Brain microvascular endothelial cell (primary cell): ENCODE measurements around the gene ANO9.
"Not testable (repeated sequence)": the region's sequence is repeated elsewhere in the genome, so short reads cannot be mapped to it uniquely, and the experiment has no call there.

Experiments used
- DNase-seq: peaks from one replicate; pipeline ENCODE4 v3.0.0-alpha.2; 2020
- H3K27ac ChIP-seq: fragments of 250-450 bp; sonication (Bioruptor Pico); 2 replicates; pipeline ENCODE4 v1.5.1; 2020; ENCODE audit warnings: mild to moderate bottlenecking, moderate library complexity
- H3K27me3 ChIP-seq: fragments of 250-450 bp; sonication (Bioruptor Pico); replicated peaks from 2 replicates; pipeline ENCODE4 v1.5.1; 2020; ENCODE audit warnings: mild to moderate bottlenecking
- H3K36me3 ChIP-seq: fragments of 250-450 bp; sonication (Bioruptor Pico); replicated peaks from 2 replicates; pipeline ENCODE4 v1.5.1; 2020; ENCODE audit warnings: mild to moderate bottlenecking
- H3K4me3 ChIP-seq: 2 replicates; pipeline ENCODE4 v1.5.1; 2011; ENCODE audit warnings: low read depth, mild to moderate bottlenecking, control low read depth, low read length, moderate library complexity
- in situ Hi-C: cut with HindIII; loops from 2 replicates; pipeline ENCODE4 v1.10.0; 2017; ENCODE audit warnings: low sequenced_read_pairs, low pct_ligation_motif_present
- TF ChIP-seq, protein P1 (sequence below): IDR thresholded peaks from 2 replicates; pipeline ENCODE4 v1.5.1; 2011; ENCODE audit warnings: low read depth, mild to moderate bottlenecking, moderate library complexity, low read length, control low read depth, inconsistent platforms; ENCODE audit errors: missing control alignments

ANO9 gene

DNA sequence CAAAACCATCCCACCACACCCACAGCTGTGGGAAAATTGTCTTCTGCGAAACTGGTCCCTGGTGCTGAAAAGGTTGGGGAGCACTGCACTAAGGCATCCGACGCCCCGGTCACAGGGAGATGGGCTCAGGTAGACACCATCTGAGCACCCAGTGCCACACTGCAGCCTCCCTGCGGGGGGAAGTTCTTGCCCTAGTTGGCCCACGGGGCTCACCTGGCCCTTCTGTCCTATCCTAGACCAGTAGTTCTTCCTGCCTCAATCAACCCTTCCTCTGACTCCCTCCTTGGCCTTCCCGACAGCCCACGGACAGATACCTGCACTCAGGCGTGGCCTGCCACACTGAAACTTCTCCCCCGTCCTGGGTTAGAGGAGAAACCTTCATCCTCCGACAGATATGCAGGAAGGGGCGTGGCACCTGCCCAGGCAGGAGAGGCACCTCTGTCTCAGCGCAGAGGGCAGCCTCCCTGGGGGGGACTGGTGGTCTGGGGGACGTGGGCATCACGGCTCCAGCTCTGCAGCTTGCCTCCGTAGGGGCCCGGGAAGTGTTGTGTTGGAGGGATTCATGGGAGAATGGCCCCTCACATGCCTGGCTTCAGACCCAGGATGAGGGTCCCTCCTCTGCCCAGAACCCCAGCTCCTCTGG, 4.5 kb downstream of the ANO9 start:
- in situ Hi-C loops: no loop called here
- TF ChIP-seq, protein P1, sequence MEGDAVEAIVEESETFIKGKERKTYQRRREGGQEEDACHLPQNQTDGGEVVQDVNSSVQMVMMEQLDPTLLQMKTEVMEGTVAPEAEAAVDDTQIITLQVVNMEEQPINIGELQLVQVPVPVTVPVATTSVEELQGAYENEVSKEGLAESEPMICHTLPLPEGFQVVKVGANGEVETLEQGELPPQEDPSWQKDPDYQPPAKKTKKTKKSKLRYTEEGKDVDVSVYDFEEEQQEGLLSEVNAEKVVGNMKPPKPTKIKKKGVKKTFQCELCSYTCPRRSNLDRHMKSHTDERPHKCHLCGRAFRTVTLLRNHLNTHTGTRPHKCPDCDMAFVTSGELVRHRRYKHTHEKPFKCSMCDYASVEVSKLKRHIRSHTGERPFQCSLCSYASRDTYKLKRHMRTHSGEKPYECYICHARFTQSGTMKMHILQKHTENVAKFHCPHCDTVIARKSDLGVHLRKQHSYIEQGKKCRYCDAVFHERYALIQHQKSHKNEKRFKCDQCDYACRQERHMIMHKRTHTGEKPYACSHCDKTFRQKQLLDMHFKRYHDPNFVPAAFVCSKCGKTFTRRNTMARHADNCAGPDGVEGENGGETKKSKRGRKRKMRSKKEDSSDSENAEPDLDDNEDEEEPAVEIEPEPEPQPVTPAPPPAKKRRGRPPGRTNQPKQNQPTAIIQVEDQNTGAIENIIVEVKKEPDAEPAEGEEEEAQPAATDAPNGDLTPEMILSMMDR: no peak
- no peak overlapping the region for H3K4me3 ChIP-seq

DNA sequence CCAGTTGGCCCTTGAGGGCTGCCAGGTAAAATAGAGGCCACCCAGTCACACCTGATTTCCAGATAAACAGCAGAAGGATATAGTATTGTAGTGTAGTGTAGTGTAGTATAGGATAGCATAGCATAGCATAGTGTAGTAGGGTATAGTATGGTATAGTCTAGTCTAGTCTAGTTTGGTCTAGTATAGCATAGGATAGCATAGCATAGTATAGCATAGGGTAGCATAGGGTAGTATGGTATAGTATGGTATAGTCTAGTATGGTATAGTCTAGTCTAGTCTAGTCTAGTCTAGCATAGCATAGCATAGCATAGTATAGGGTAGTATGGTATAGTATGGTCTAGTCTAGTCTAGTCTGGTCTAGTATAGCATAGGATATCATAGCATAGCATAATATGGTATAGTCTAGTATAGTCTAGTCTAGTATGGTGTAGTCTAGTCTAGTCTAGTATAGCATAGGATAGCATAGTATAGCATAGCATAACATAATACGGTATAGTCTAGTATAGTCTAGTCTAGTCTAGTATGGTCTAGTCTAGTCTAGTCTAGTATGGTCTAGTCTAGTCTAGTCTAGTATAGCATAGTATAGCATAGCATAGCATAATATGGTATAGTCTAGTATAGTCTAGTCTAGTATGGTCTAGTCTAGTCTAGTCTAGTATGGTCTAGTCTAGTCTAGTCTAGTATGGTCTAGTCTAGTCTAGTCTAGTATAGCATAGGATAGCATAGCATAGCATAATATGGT, 6.6 kb downstream of the ANO9 start:
- H3K4me3 ChIP-seq, DNase-seq, H3K27me3 ChIP-seq, in situ Hi-C loops, H3K27ac ChIP-seq, H3K36me3 ChIP-seq: not testable (repeated sequence)

More for the DNA sequence above, 4.5 kb downstream of the ANO9 start:
- no peaks in the 10 kb centered on the region for H3K27me3 ChIP-seq
- no peak overlapping the region for H3K27ac ChIP-seq
- H3K36me3 ChIP-seq: no peaks in the 10 kb centered on the region
- no peak for DNase-seq

DNA sequence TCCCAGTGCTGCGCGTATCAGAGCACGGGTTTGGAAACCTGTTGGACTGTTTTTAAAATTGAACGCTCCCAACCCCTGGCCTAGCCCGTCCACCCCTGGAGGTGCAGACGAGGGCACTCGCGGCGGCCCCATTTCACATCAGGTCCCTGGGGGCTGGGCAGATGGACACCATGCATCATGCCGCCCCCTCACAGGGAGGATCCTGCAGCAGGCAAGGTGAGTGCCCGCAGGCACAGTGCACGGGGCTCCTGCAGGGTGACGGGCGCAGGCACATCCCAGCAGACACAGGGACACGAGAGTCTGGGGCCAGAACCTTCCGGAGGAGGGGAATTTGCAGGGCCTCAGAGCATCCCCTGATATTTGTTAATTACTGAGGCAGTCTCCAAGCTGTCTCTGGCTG, 7.3 kb downstream of the ANO9 start:
- H3K27me3 ChIP-seq: no peaks in the 10 kb centered on the region
- in situ Hi-C loops: no loop called here
- DNase-seq: no peak
- TF ChIP-seq, protein P1: no peak
- no peak overlapping the region for H3K27ac ChIP-seq
- no peak overlapping the region for H3K4me3 ChIP-seq
- no peaks in the 10 kb centered on the region for H3K36me3 ChIP-seq

DNA sequence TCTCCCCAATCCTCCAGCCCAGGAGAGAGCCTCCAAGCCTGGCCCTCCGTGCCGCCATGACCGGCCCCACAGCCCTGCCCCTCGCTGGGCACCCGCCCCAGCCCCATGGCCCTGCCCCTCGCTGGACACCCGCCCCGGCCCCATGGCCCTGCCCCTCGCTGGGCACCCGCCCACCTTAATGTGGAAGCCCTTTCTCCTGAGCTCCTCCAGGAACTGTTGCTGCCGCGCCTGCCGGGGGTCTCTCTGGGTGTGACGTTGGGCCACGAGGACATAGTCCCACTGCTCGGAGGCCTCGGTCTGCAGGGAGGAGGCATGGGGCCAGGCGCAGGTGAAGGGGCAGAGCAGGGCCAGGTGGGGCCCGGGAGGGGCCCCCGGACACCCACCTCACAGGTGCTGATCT, 8.2 kb downstream of the ANO9 start:
- no peaks in the 10 kb centered on the region for H3K36me3 ChIP-seq
- no peak overlapping the region for H3K4me3 ChIP-seq
- H3K27ac ChIP-seq: no peak overlapping the region
- in situ Hi-C loops: no loop called here
- H3K27me3 ChIP-seq: no peaks in the 10 kb centered on the region
- no peak for DNase-seq
- TF ChIP-seq, protein P1: no peak

DNA sequence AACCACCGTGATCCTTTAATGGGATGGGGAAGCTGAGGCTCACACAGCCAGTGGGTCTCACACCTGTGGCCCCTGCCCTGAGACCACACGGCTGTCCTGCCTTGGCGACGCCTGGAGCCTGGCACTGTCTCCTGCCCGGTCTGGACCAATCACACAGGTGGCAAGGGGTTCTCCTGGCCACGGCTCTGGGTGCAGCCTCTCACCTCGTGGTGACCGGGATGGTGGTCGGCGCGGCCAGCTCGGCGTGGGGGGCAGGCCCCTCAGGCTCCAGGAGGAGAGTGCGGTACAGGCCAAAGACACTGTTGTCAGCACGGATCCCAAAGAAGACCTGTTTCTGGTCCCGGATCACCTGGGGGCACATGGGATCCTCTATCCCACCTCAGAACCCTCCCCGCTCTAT, 8.7 kb downstream of the ANO9 start:
- Histone ChIP-seq H3K4me3 (no peak overlapping the region), H3K27me3 (no peaks in the 10 kb centered on the region), H3K36me3 (no peaks in the 10 kb centered on the region), H3K27ac (no peak overlapping the region)
- DNase-seq: no peak
- TF ChIP-seq, protein P1: no peak
- in situ Hi-C loops: no loop called here

DNA sequence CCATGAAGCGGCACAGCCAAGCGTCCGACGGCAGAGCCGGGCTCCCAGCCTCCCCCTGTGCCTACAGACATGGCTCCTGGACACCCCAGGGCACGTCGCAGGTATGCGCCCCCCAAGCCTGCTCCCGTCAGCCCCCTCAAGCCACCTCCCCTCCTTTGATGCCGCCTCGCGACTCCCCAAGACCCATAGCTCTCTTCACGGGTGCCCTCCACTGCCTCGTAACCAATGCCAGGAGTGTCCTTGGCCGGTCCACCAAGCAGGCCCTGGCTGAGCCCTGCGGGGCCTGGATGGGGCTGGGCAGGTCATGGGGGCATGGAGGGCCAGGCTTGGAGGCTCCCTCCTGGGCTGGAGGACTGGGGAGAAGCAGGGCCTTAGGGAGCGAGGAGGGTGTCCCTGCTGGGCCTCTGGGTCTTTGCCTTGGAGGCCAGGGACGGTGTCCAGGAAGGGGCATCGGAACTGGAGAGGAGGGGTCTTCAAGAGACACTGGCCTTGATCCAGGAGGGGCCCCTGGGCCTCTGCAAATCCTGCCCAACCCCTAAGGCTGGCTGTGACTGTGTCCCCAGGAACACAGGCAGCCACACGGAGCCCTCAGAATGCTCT, 9.2 kb downstream of the ANO9 start:
- TF ChIP-seq, protein P1: no peak
- Histone ChIP-seq H3K27ac (no peak overlapping the region), H3K4me3 (no peak overlapping the region), H3K27me3 (no peaks in the 10 kb centered on the region), H3K36me3 (no peaks in the 10 kb centered on the region)
- no peak for DNase-seq
- in situ Hi-C loops: no loop called here
